NB4 (cell line): ENCODE data around the gene ULBP1.

Experiments used
- MAX ChIP-seq: IDR thresholded peaks from 2 replicates; pipeline ENCODE4 v1.6.1; 2011; ENCODE audit warnings: low read depth, low read length
- MYC ChIP-seq: IDR thresholded peaks from 2 replicates; pipeline ENCODE4 v1.6.1; 2011; ENCODE audit warnings: low read depth, low read length
- POLR2A ChIP-seq: IDR thresholded peaks from 2 replicates; pipeline ENCODE4 v1.6.1; 2011; ENCODE audit warnings: mild to moderate bottlenecking; ENCODE audit not compliant: insufficient read length; ENCODE audit errors: extremely low read depth
- TF ChIP-seq, protein P1 (sequence below): IDR thresholded peaks from one replicate; pipeline ENCODE4 v1.5.1; 2012; ENCODE audit warnings: low read depth, low read length

- TF ChIP-seq, protein P1, sequence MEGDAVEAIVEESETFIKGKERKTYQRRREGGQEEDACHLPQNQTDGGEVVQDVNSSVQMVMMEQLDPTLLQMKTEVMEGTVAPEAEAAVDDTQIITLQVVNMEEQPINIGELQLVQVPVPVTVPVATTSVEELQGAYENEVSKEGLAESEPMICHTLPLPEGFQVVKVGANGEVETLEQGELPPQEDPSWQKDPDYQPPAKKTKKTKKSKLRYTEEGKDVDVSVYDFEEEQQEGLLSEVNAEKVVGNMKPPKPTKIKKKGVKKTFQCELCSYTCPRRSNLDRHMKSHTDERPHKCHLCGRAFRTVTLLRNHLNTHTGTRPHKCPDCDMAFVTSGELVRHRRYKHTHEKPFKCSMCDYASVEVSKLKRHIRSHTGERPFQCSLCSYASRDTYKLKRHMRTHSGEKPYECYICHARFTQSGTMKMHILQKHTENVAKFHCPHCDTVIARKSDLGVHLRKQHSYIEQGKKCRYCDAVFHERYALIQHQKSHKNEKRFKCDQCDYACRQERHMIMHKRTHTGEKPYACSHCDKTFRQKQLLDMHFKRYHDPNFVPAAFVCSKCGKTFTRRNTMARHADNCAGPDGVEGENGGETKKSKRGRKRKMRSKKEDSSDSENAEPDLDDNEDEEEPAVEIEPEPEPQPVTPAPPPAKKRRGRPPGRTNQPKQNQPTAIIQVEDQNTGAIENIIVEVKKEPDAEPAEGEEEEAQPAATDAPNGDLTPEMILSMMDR = no peak
- TF ChIP-seq POLR2A (no peak), MAX (no peak), MYC (no peak)
Observed at GRCh38 chr6:149931501-149931900, 32.2 kb upstream of the ULBP1 start.
